SJCRH30 (cell line): ENCODE results near the gene DBR1. TPM values are rescaled to one million over a fixed set of nuclear protein-coding genes. Genes with fewer than 3 reads are reported as not detected.
"Not testable (repeated sequence)": the region's sequence is repeated elsewhere in the genome, so short reads cannot be mapped to it uniquely, and the experiment has no call there.

Experiments
- DNase-seq, 2 experiments: peaks; one replicate each; pipeline ENCODE4 v3.0.0-alpha.2; 2015 to 2020
- H3K27ac ChIP-seq: fragments of 250-450 bp; sonication (Bioruptor Pico); 2 replicates; pipeline ENCODE4 v1.5.1; 2020; ENCODE audit warnings: mild to moderate bottlenecking, moderate library complexity
- H3K27me3 ChIP-seq: fragments of 250-450 bp; sonication (Bioruptor Pico); 2 replicates; pipeline ENCODE4 v1.5.1; 2020; ENCODE audit warnings: mild to moderate bottlenecking, moderate library complexity
- H3K36me3 ChIP-seq: fragments of 250-450 bp; sonication (Bioruptor Pico); 2 replicates; pipeline ENCODE4 v1.5.1; 2020; ENCODE audit warnings: mild to moderate bottlenecking, moderate library complexity
- H3K4me1 ChIP-seq: fragments of 250-450 bp; sonication (Bioruptor Pico); 2 replicates; pipeline ENCODE4 v1.5.1; 2020; ENCODE audit warnings: mild to moderate bottlenecking, moderate library complexity
- H3K4me3 ChIP-seq: fragments of 250-450 bp; sonication (Bioruptor Pico); 2 replicates; pipeline ENCODE4 v1.5.1; 2020; ENCODE audit warnings: mild to moderate bottlenecking, moderate library complexity
- H3K9me3 ChIP-seq: fragments of 250-450 bp; sonication (Bioruptor Pico); replicated peaks from 2 replicates; pipeline ENCODE4 v1.5.1; 2020; ENCODE audit warnings: mild to moderate bottlenecking, moderate library complexity
- total RNA-seq: library from RNA; depleted of rRNA; stranded (reverse); fragments of >200 nt; shearing (Covaris generic); gene quantifications from 2 replicates; pipeline ENCODE4 v1.2.3, GENCODE V29; 2014

Gene DBR1
- total RNA-seq, 1 experiment from 2014 or later, result 28.1 TPM

DNA sequence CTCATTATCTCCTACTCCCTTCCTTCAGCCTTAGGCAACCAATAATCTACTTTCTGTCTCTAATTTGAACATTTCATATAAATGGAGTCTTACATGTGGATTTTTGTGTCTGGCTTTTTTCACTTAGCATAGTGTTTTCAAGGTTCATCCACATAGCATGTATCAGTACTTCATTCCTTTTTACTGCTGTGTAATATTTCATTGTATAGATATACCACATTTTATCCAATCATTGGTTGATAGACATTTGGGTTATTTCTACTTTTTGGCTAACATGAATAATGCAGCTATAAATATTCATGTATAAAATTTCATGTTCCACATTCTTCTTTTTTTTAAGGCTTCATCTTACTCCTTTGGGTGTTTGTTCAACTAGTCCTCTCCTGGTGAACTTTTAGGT, 20.2 kb downstream of the DBR1 start:
- no peaks in the 10 kb centered on the region for H3K27me3 ChIP-seq
- no peaks in the 10 kb centered on the region; the same call in 1 of the 2 replicates for H3K9me3 ChIP-seq
- 0 out of 2 replicates have a peak, but pooled peaks cover under 1% of the 10 kb centered on the region for H3K36me3 ChIP-seq
- H3K27ac ChIP-seq, result no peak overlapping the region
- H3K4me3 ChIP-seq, result no peak overlapping the region
- DNase-seq, result no peak
- no peaks in the 10 kb centered on the region for H3K4me1 ChIP-seq

GRCh38 chr3:138148503-138148902, 26.2 kb downstream of the DBR1 start:
- peak; percentile 25 to 63 for DNase-seq
- H3K4me3 ChIP-seq, result no peak overlapping the region
- H3K36me3 ChIP-seq, result peaks cover 2% of the 10 kb centered on the region; the same call in 1 of the 2 replicates
- H3K9me3 ChIP-seq, result peaks cover 6% of the 10 kb centered on the region
- 0 out of 2 replicates have a peak, but pooled peaks cover 3% of the 10 kb centered on the region for H3K27me3 ChIP-seq
- no peak overlapping the region for H3K27ac ChIP-seq
- H3K4me1 ChIP-seq, result peaks cover 9% of the 10 kb centered on the region; the same call in 1 of the 2 replicates

DNA sequence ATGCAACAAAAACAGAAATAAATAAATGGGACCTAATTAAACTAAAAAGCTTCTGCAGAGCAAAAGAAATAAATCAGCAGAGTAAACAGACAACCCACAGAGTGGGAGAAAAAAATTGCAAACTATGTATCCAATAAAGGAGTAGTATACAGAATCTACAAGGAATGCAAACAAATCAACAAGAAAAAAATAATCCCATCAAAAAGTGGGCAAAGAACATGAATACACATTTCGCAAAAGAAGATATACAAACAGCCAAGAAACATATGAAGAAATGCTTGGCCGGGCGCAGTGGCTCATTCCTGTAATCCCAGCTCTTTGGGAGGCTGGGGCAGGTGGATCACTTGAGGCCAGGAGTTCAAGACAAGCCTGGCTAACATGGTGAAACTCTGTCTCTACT, 32.5 kb downstream of the DBR1 start:
- peaks cover 18% of the 10 kb centered on the region for H3K4me1 ChIP-seq
- H3K9me3 ChIP-seq, DNase-seq, H3K27me3 ChIP-seq, H3K27ac ChIP-seq, H3K4me3 ChIP-seq, H3K36me3 ChIP-seq: not testable (repeated sequence)

GRCh38 chr3:138140940-138141339, 33.8 kb downstream of the DBR1 start:
- no peaks in the 10 kb centered on the region for H3K27me3 ChIP-seq
- H3K4me3 ChIP-seq, result no peak overlapping the region
- H3K4me1 ChIP-seq, result peaks cover 18% of the 10 kb centered on the region
- peaks cover 2% of the 10 kb centered on the region; the same call in 1 of the 2 replicates for H3K36me3 ChIP-seq
- DNase-seq, result no peak
- H3K27ac ChIP-seq, result peak overlapping the region; percentile 33; the same call in 1 of the 2 replicates
- H3K9me3 ChIP-seq, result peaks cover 6% of the 10 kb centered on the region

DNA sequence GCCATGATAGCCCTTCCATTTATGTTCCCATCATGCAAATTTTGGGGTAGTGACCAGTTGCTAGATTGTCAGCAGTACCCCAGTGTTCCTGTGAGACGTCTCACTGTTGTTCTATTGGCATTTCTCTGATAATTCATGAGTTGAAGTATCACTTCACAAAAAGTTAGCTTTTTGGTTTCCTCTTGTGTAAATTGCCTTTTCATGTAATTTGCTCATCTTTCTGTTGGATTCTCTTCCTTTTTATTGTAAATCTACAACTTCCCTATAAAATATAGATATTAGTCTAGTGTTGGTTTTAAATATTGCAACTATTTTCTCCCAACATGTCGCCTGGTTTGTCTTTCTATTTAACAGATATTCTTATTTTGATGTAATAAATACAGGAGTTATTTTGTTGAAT, 35.0 kb downstream of the DBR1 start:
- Histone ChIP-seq H3K4me3 (no peak overlapping the region), H3K9me3 (peaks cover 6% of the 10 kb centered on the region), H3K27ac (no peak overlapping the region), H3K36me3 (peaks cover 2% of the 10 kb centered on the region; the same call in 1 of the 2 replicates), H3K27me3 (no peaks in the 10 kb centered on the region), H3K4me1 (peaks cover 18% of the 10 kb centered on the region)
- DNase-seq, result no peak

- H3K4me3 ChIP-seq, result no peak overlapping the region
- no peaks in the 10 kb centered on the region for H3K27me3 ChIP-seq
- peaks cover 18% of the 10 kb centered on the region for H3K4me1 ChIP-seq
- H3K27ac ChIP-seq, result no peak overlapping the region
- H3K36me3 ChIP-seq, result no peaks in the 10 kb centered on the region
- DNase-seq, result no peak
- no peaks in the 10 kb centered on the region for H3K9me3 ChIP-seq
Measured at GRCh38 chr3:138137861-138138260, 36.9 kb downstream of the DBR1 start.

DNA sequence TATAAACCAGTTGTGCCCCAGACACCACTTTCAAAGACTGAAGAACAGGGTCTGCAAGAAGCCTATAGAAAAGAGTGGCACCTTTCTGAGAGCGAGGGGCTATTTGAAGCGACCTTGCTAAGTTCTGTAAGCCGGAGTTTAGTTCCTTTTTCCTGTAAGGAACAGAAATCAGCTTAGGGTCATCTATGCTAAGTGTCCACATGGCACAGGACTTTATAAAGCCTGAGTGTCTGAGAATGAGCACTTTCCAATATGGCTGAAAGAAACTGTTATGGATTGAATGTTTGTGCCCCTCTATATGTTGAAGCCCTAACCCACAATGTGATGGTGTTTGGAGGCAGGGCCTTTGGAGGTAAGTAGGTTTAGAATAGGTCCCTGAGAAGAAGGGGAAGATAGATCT, 38.5 kb downstream of the DBR1 start:
- no peak overlapping the region for H3K4me3 ChIP-seq
- peaks cover 11% of the 10 kb centered on the region for H3K4me1 ChIP-seq
- DNase-seq, result no peak
- no peaks in the 10 kb centered on the region for H3K36me3 ChIP-seq
- no peaks in the 10 kb centered on the region for H3K27me3 ChIP-seq
- no peaks in the 10 kb centered on the region for H3K9me3 ChIP-seq
- no peak overlapping the region for H3K27ac ChIP-seq

DNA sequence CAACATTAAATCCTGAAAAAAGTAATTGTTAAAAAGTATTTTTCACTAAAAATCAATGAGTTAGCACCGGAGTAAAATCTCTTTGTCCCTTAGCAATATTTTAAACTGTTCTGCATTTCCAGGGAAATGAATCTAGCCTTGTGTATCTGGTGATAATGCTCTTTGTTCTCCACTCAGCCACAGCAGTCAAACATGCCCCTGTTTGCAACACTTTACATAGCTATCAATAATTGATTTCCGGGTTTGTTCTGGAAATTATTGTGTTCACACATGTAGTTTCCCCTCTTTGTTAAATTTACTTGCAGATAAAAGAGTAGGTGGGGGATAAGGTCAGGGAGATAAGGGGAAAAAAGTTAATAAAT, 38.9 kb downstream of the DBR1 start:
- Histone ChIP-seq H3K4me3 (no peak overlapping the region), H3K27ac (no peak overlapping the region), H3K27me3 (no peaks in the 10 kb centered on the region), H3K9me3 (no peaks in the 10 kb centered on the region), H3K36me3 (no peaks in the 10 kb centered on the region), H3K4me1 (peaks cover 9% of the 10 kb centered on the region)
- DNase-seq, result no peak

DNA sequence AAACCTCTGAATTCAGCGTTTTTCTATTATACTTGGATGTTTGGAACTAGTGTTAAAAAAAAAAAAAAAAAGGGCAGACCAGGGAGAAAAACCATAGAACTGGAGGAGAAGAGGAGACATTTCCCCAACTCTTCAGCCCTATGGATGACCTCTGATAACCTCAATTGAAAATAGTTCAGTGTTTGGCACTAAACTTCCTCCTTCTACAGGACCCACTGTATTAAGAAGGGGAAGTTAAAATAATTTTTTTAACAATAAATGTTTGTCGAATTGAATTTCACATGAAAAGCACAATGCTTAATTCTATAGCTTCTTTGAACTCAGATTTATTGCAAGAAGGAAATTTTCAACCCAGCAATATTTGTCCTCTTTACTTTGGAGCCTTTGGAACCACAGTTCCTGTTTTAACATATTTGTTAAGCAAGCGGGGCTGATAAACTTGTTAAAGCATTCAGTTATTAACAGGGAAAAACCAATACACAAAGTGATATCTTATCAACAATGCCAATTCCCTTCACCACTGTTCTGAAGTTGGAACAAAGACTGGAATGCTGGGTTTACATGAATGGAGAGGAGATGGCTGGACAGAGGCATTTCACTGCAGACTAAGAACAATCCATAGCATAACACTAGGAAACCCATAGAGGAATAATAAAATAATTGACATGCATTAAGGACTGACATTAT, 39.4 kb downstream of the DBR1 start:
- no peak for DNase-seq
- no peaks in the 10 kb centered on the region for H3K36me3 ChIP-seq
- peaks cover 6% of the 10 kb centered on the region for H3K4me1 ChIP-seq
- no peak overlapping the region for H3K4me3 ChIP-seq
- no peaks in the 10 kb centered on the region for H3K9me3 ChIP-seq
- no peak overlapping the region for H3K27ac ChIP-seq
- H3K27me3 ChIP-seq, result no peaks in the 10 kb centered on the region

DNA sequence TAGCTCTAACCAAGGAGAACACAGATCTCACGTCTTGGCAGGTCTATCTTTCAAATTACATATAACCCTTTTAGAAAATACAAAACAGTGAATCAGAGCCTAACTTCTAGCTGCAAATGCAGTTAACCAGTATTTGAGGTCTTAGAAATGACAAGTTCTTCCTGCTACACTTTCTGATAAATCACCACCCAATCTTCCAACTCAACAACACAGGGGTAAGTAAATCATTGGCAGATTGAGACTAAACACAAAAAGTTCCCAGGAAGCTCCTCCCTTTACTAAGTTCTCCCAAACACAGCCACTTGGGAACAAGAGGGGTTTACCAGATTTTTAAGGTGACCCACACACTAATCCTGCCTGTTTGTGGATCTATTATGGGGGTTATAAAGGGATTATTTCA, 42.5 kb downstream of the DBR1 start, which contains the start of gene A4GNT:
A4GNT (minus strand) TSS at position 152 of the 400 bp plus-strand sequence. CDS start 1,134 bp downstream, outside the sequence.
- Histone ChIP-seq H3K9me3 (no peaks in the 10 kb centered on the region), H3K4me3 (no peak within 1 kb of the TSS)
- no peak for DNase-seq

GRCh38 chr3:138127636-138128365, 46.9 kb downstream of the DBR1 start:
- H3K4me1 ChIP-seq, result peaks cover 28% of the 10 kb centered on the region
- DNase-seq, result peak; percentile 86 to 93
- H3K27me3 ChIP-seq, result no peaks in the 10 kb centered on the region
- H3K9me3 ChIP-seq, result 0 out of 2 replicates have a peak, but pooled peaks cover 6% of the 10 kb centered on the region
- H3K36me3 ChIP-seq, result no peaks in the 10 kb centered on the region
- H3K27ac ChIP-seq, result no peak overlapping the region; the same call in 1 of the 2 replicates
- no peak overlapping the region for H3K4me3 ChIP-seq

More for the DNA sequence above, 42.5 kb downstream of the DBR1 start, which contains the start of gene A4GNT:
- H3K36me3 ChIP-seq, result no peaks in the 10 kb centered on the region
- no peak within 1 kb of the TSS for H3K27ac ChIP-seq
- peaks cover 17% of the 10 kb centered on the region for H3K4me1 ChIP-seq
- H3K27me3 ChIP-seq, result no peaks in the 10 kb centered on the region

DNA sequence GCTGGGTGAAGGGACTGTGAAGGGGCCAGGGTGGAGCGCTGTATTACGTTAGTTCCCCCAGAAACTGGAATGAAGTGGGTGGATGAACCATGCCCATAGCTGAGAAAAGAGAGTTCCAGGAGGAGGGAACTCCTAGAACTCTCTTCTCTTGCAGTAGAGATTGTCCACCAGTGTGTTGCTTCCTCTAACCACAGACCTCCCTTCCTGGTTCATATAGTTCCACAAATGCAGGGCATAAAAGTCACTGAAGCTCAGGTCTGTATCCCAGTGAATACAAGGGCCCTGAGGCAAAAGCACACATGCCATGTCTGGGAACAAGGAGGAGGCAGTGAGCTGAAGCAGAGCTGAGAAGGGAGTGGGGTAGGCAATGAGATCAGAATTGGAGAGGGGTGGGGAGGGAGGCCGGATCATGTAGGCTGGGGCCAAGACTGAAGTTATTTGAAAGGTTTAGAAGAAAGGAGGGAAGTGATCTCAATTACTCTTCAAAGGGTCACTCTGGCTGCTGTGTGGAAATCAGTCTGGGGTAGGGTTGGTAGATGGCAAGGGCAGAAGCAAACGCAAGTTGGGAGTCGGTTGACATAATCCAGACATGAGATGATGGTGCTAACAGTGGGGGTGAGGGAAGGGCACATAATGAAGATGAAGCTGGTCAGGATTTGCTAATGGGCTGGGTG, 49.0 kb downstream of the DBR1 start:
- Histone ChIP-seq H3K27me3 (no peaks in the 10 kb centered on the region), H3K4me1 (peaks cover 25% of the 10 kb centered on the region), H3K36me3 (no peaks in the 10 kb centered on the region), H3K27ac (peak overlapping the region; percentile 49), H3K4me3 (peak overlapping the region; percentile 41), H3K9me3 (0 out of 2 replicates have a peak, but pooled peaks cover 6% of the 10 kb centered on the region)
- DNase-seq, result peak; percentile 72 to 87

DNA sequence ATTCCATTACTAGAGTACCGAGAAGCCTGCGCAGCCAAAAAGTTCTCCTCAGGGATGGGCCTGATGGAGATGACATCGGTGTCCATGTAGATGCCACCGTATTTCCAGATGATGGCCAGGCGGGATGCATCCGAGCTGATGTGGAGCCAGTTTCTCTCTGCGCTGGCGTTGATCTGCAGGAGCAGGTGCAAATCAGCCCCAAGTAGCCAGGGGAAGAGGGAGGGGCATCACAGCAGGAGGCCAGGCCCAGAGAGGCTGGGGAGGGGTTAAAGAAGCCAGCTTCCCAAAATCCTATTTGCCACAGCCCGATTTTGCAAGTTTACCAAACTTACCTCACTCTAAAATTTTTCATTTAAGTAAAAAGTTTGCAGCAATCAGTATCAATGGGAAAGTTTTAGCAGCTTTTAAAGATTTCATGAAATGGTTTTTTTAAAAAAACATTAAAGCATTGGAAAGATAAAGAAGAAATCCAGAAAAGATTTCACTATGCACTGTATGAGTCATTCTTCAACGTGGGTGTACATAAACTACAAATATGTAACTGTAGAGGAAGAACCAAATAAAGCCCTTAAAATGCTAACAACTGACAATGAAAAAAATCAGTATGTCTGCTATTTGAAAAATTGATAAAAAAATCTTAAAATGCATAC, 49.9 kb downstream of the DBR1 start:
- Histone ChIP-seq H3K4me1 (peaks cover 24% of the 10 kb centered on the region), H3K9me3 (0 out of 2 replicates have a peak, but pooled peaks cover 6% of the 10 kb centered on the region), H3K27me3 (no peaks in the 10 kb centered on the region), H3K4me3 (peak overlapping the region; percentile 41), H3K36me3 (no peaks in the 10 kb centered on the region), H3K27ac (peak overlapping the region; percentile 49)
- DNase-seq, result peak; percentile 95 to 97

- H3K9me3 ChIP-seq, result 0 out of 2 replicates have a peak, but pooled peaks cover 6% of the 10 kb centered on the region
- H3K27ac ChIP-seq, result peak overlapping the region; percentile 49; the same call in 1 of the 2 replicates
- H3K4me3 ChIP-seq, result no peak overlapping the region
- H3K27me3 ChIP-seq, result no peaks in the 10 kb centered on the region
- H3K4me1 ChIP-seq, result peaks cover 24% of the 10 kb centered on the region
- no peak for DNase-seq
- no peaks in the 10 kb centered on the region for H3K36me3 ChIP-seq
Measured at GRCh38 chr3:138124188-138124587, 50.5 kb downstream of the DBR1 start.
